ENCODE measurements around the gene NXPE2. TPM values are rescaled to one million over a fixed set of nuclear protein-coding genes. Genes with fewer than 3 reads are reported as not detected.
"Not testable (repeated sequence)": the region's sequence is repeated elsewhere in the genome, so short reads cannot be mapped to it uniquely, and the experiment has no call there.

The NXPE2 gene
- total RNA-seq, result not detected

- H3K4me1 Mint-ChIP-seq (ENCODE audit: low read depth), result no peaks in the 10 kb centered on the region
- H3K4me3 Mint-ChIP-seq, result no peak within 1 kb of the TSS
- H3K27me3 Mint-ChIP-seq (ENCODE audit: low read depth), result no peaks in the 10 kb centered on the region
- no peak for ATAC-seq
- H3K36me3 Mint-ChIP-seq (ENCODE audit: insufficient read depth), result no peaks in the 10 kb centered on the region
- no peak for DNase-seq
- H3K9me3 Mint-ChIP-seq, result peaks cover 3% of the 10 kb centered on the region
Observed at GRCh38 chr11:114678125-114679036, at the start of gene NXPE2. Gene NXPE2, plus strand, starts transcription at chr11:114678527. Its CDS starts 49 bp downstream, at chr11:114678576.

GRCh38 chr11:114631445-114631965 is 46.8 kb upstream of the NXPE2 start:
- H3K9me3 Mint-ChIP-seq; H3K4me1 Mint-ChIP-seq (ENCODE audit: low read depth); ATAC-seq; H3K4me3 Mint-ChIP-seq; H3K36me3 Mint-ChIP-seq (ENCODE audit: insufficient read depth); H3K27me3 Mint-ChIP-seq (ENCODE audit: low read depth); DNase-seq: not testable (repeated sequence)

- not testable (repeated sequence) for H3K4me3 Mint-ChIP-seq; H3K4me1 Mint-ChIP-seq (ENCODE audit: low read depth); DNase-seq; H3K9me3 Mint-ChIP-seq; H3K36me3 Mint-ChIP-seq (ENCODE audit: insufficient read depth); ATAC-seq; H3K27me3 Mint-ChIP-seq (ENCODE audit: low read depth)
Observed at GRCh38 chr11:114639440-114639839, 38.9 kb upstream of the NXPE2 start.

DNA sequence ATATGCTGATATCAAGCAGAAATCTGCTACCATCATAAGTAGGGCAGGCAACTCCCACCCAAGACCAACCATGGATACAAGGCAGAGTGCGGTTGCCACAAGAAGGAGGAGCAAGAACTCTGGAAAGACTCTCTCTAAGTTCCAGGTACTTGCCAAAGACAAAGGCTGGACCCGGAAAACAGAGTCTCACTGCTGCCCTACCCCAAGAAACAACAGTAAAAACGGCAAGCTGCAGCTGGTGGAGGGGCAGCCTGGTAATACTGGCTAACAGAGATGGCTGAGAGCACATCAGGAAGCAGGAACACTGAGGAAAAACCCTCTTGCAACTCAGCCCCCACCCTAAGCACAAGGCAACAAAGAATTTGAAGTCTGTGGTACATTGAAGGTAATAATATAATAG is 27.7 kb upstream of the NXPE2 start:
- ATAC-seq (no peak), DNase-seq (no peak)
- Mint-ChIP-seq H3K36me3 (ENCODE audit: insufficient read depth) (no peaks in the 10 kb centered on the region), H3K9me3 (peaks cover 4% of the 10 kb centered on the region), H3K4me1 (ENCODE audit: low read depth) (no peaks in the 10 kb centered on the region), H3K4me3 (no peak overlapping the region), H3K27me3 (ENCODE audit: low read depth) (no peaks in the 10 kb centered on the region)

- no peaks in the 10 kb centered on the region for H3K4me1 Mint-ChIP-seq (ENCODE audit: low read depth)
- ATAC-seq, result no peak
- H3K27me3 Mint-ChIP-seq (ENCODE audit: low read depth), result peaks cover 2% of the 10 kb centered on the region
Observed at GRCh38 chr11:114651145-114651718, 27.1 kb upstream of the NXPE2 start.

GRCh38 chr11:114653148-114653547 is 25.2 kb upstream of the NXPE2 start:
- H3K4me3 Mint-ChIP-seq, result no peak overlapping the region
- H3K27me3 Mint-ChIP-seq (ENCODE audit: low read depth), result peaks cover 2% of the 10 kb centered on the region
- H3K4me1 Mint-ChIP-seq (ENCODE audit: low read depth), result no peaks in the 10 kb centered on the region
- no peaks in the 10 kb centered on the region for H3K36me3 Mint-ChIP-seq (ENCODE audit: insufficient read depth)
- H3K9me3 Mint-ChIP-seq, result peaks cover 4% of the 10 kb centered on the region
- DNase-seq, result no peak
- no peak for ATAC-seq

More at GRCh38 chr11:114651145-114651718, 27.1 kb upstream of the NXPE2 start:
- Mint-ChIP-seq H3K9me3 (peaks cover 4% of the 10 kb centered on the region), H3K36me3 (ENCODE audit: insufficient read depth) (no peaks in the 10 kb centered on the region), H3K4me3 (no peak overlapping the region)
- no peak for DNase-seq

DNA sequence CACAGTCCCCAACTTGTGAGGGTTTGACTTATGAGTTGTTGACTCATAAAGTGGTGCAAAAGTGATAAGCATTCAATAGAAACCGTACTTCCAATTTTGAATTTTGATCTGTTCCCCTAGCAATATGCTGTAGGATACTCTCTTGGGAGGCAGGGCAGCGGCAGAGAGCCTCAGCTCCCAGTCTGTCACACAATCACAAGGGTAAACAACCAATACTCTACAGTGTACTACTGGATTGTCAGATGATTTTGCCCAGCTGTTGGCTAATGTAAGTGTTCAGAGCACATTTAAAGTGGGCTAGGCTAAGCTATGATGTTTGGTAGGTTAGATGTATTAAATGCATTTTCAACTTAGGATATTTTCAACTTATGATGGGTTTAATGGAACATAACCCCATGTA is 13.7 kb upstream of the NXPE2 start:
- Mint-ChIP-seq H3K4me1 (ENCODE audit: low read depth) (no peaks in the 10 kb centered on the region), H3K27me3 (ENCODE audit: low read depth) (peaks cover 4% of the 10 kb centered on the region), H3K9me3 (no peaks in the 10 kb centered on the region), H3K4me3 (no peak overlapping the region), H3K36me3 (ENCODE audit: insufficient read depth) (no peaks in the 10 kb centered on the region)
- DNase-seq, result no peak
- no peak for ATAC-seq

- H3K27me3 Mint-ChIP-seq (ENCODE audit: low read depth), result peaks cover 5% of the 10 kb centered on the region
- no peaks in the 10 kb centered on the region for H3K4me1 Mint-ChIP-seq (ENCODE audit: low read depth)
- H3K9me3 Mint-ChIP-seq, result peaks cover 13% of the 10 kb centered on the region
- no peak for ATAC-seq
- DNase-seq, result no peak
- no peak overlapping the region for H3K4me3 Mint-ChIP-seq
- no peaks in the 10 kb centered on the region for H3K36me3 Mint-ChIP-seq (ENCODE audit: insufficient read depth)
Observed at GRCh38 chr11:114666760-114667159, 11.6 kb upstream of the NXPE2 start.

DNA sequence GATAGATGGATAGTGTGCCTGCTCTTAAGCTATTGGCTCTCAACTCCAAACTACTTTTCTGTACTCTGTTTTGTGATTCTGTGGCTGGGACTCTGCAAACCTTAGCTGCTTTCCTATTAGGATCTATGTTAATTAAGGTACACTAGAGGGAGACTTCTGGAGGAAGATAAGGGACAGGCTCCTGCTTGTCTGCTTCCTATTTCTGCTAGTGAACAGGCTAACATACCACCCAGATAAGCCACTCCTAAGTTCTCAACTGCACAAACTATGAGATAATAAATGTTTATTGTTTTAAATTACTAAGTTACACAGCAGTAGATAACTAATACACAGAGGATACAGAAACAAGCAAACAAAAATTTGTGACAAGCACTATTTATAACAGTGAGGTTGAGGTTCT is 10.2 kb upstream of the NXPE2 start:
- H3K4me3 Mint-ChIP-seq, result no peak overlapping the region
- H3K36me3 Mint-ChIP-seq (ENCODE audit: insufficient read depth), result no peaks in the 10 kb centered on the region
- H3K27me3 Mint-ChIP-seq (ENCODE audit: low read depth), result peaks cover 6% of the 10 kb centered on the region
- H3K4me1 Mint-ChIP-seq (ENCODE audit: low read depth), result no peaks in the 10 kb centered on the region
- H3K9me3 Mint-ChIP-seq, result peaks cover 18% of the 10 kb centered on the region
- DNase-seq, result no peak
- no peak for ATAC-seq

GRCh38 chr11:114673661-114674060 is 4.7 kb upstream of the NXPE2 start:
- Mint-ChIP-seq H3K4me3 (no peak overlapping the region), H3K4me1 (ENCODE audit: low read depth) (no peaks in the 10 kb centered on the region), H3K9me3 (peaks cover 18% of the 10 kb centered on the region), H3K36me3 (ENCODE audit: insufficient read depth) (no peaks in the 10 kb centered on the region), H3K27me3 (ENCODE audit: low read depth) (peaks cover 2% of the 10 kb centered on the region)
- ATAC-seq (no peak), DNase-seq (no peak)

GRCh38 chr11:114679505-114679904 is 1.2 kb downstream of the NXPE2 start:
- Mint-ChIP-seq H3K4me1 (ENCODE audit: low read depth) (no peaks in the 10 kb centered on the region), H3K36me3 (ENCODE audit: insufficient read depth) (no peaks in the 10 kb centered on the region), H3K9me3 (peaks cover 7% of the 10 kb centered on the region), H3K4me3 (no peak overlapping the region), H3K27me3 (ENCODE audit: low read depth) (no peaks in the 10 kb centered on the region)
- ATAC-seq (no peak), DNase-seq (no peak)

DNA sequence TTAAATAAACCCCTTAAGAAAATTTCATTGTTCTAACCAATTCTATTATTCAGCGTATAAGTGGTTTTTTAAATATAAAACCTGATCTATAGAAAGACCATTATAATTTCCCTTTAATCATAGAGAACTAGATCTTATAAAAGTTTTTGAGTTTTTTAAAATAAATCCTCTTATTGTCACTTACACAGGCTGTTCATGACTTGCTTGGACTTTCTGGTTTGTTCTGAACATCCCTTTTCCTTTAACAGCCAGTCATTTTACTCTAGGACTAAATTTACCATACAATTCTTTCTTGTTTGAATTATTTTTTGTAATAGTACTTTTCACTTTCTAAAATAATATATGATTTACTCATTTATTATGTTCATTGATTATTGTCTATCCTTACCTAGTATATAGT is 4.7 kb downstream of the NXPE2 start:
- DNase-seq (no peak), ATAC-seq (no peak)
- H3K4me3 Mint-ChIP-seq, result no peak overlapping the region
- no peaks in the 10 kb centered on the region for H3K27me3 Mint-ChIP-seq (ENCODE audit: low read depth)
- no peaks in the 10 kb centered on the region for H3K36me3 Mint-ChIP-seq (ENCODE audit: insufficient read depth)
- H3K4me1 Mint-ChIP-seq (ENCODE audit: low read depth), result no peaks in the 10 kb centered on the region
- H3K9me3 Mint-ChIP-seq, result peaks cover 7% of the 10 kb centered on the region

GRCh38 chr11:114684636-114685035 is 6.3 kb downstream of the NXPE2 start:
- H3K27me3 Mint-ChIP-seq (ENCODE audit: low read depth), result no peaks in the 10 kb centered on the region
- ATAC-seq, result no peak
- no peak overlapping the region for H3K4me3 Mint-ChIP-seq
- no peaks in the 10 kb centered on the region for H3K36me3 Mint-ChIP-seq (ENCODE audit: insufficient read depth)
- H3K9me3 Mint-ChIP-seq, result peaks cover 7% of the 10 kb centered on the region
- H3K4me1 Mint-ChIP-seq (ENCODE audit: low read depth), result no peaks in the 10 kb centered on the region
- no peak for DNase-seq

- DNase-seq, result no peak
- H3K9me3 Mint-ChIP-seq, result peaks cover 7% of the 10 kb centered on the region
- no peaks in the 10 kb centered on the region for H3K36me3 Mint-ChIP-seq (ENCODE audit: insufficient read depth)
- H3K4me1 Mint-ChIP-seq (ENCODE audit: low read depth), result no peaks in the 10 kb centered on the region
- no peak overlapping the region for H3K4me3 Mint-ChIP-seq
- ATAC-seq, result no peak
- no peaks in the 10 kb centered on the region for H3K27me3 Mint-ChIP-seq (ENCODE audit: low read depth)
Observed at GRCh38 chr11:114685097-114685496, 6.8 kb downstream of the NXPE2 start.

All from activated T-cell treated with anti-CD3 and anti-CD28 coated beads, Interleukin-2, amount 50 U/mL, for 4 hours (primary cell).